PC-3 (cell line): ENCODE measurements around the gene CDH13. TPM values are rescaled to one million over a fixed set of nuclear protein-coding genes. Genes with fewer than 3 reads are reported as not detected.

Experiments used
- ATAC-seq: fragments of 200-7000 bp; cut with Tn5 transposase; 2 replicates; pipeline ENCODE4 v1.9.1; 2020; ENCODE audit warnings: mild to moderate bottlenecking, moderate library complexity
- BruUV-seq: library from RNA; stranded (reverse); fragments of 400-500 nt; replicated peaks from 2 replicates; lab custom pipeline; 2021; lab: Mats Ljungman, UMichigan
- CTCF ChIA-PET: fragments of 300-600 bp; sonication (Branson Sonifier 250); formaldehyde crosslinking; loops from one replicate; lab custom pipeline; 2022; ENCODE audit warnings: antibody characterized with exemption; lab: Charles Lee
- POLR2A ChIA-PET: fragments of 300-600 bp; sonication (Branson Sonifier 250); formaldehyde crosslinking; loops from one replicate; lab custom pipeline; 2022; ENCODE audit warnings: antibody characterized with exemption; ENCODE audit not compliant: unreplicated experiment; lab: Charles Lee
- DNase-seq: peaks from one replicate; pipeline ENCODE4 v3.0.0-alpha.2; 2015
- H2AFZ ChIP-seq: fragments of 300-600 bp; sonication (generic); 2 replicates; pipeline ENCODE4 v1.6.0; 2016; ENCODE audit warnings: antibody characterized with exemption, low read length
- H3F3A ChIP-seq: fragments of 300-600 bp; sonication (generic); one replicate; pipeline ENCODE4 v1.6.0; 2017; ENCODE audit warnings: antibody characterized with exemption, low read length, control low read depth, mild to moderate bottlenecking; ENCODE audit not compliant: unreplicated experiment
- H3K27ac ChIP-seq: fragments of 300-600 bp; sonication (generic); 2 replicates; pipeline ENCODE4 v1.5.1; 2016; ENCODE audit warnings: mild to moderate bottlenecking, low read length
- H3K27me3 ChIP-seq: fragments of 300-600 bp; sonication (generic); 2 replicates; pipeline ENCODE4 v1.6.1; 2016; ENCODE audit warnings: low read length, mixed read lengths
- H3K36me3 ChIP-seq: fragments of 300-600 bp; sonication (generic); 2 replicates; pipeline ENCODE4 v1.6.1; 2016; ENCODE audit warnings: low read depth, mixed run types, low read length, mixed read lengths
- H3K4me1 ChIP-seq: fragments of 300-600 bp; sonication (generic); 2 replicates; pipeline ENCODE4 v1.5.1; 2016; ENCODE audit warnings: low read length; ENCODE audit not compliant: insufficient read depth
- H3K4me2 ChIP-seq: fragments of 300-600 bp; sonication (generic); 2 replicates; pipeline ENCODE4 v1.6.0; 2016; ENCODE audit warnings: low read length
- H3K4me3 ChIP-seq: fragments of 300-600 bp; sonication (generic); 2 replicates; pipeline ENCODE4 v1.5.1; 2016; ENCODE audit warnings: mild to moderate bottlenecking, low read length, mixed read lengths
- H3K79me2 ChIP-seq: fragments of 300-600 bp; sonication (generic); 2 replicates; pipeline ENCODE4 v1.6.1; 2017; ENCODE audit warnings: low read length, mixed read lengths
- H3K9ac ChIP-seq: fragments of 300-600 bp; sonication (generic); 2 replicates; pipeline ENCODE4 v1.6.0; 2016; ENCODE audit warnings: mild to moderate bottlenecking, low read length
- H3K9me2 ChIP-seq: fragments of 300-600 bp; sonication (generic); replicated peaks from 2 replicates; pipeline ENCODE4 v1.6.1; 2016; ENCODE audit warnings: mixed run types, low read length, mixed read lengths
- H3K9me3 ChIP-seq: fragments of 300-600 bp; sonication (generic); 2 replicates; pipeline ENCODE4 v1.6.1; 2016; ENCODE audit warnings: low read length, mixed read lengths
- H4K20me1 ChIP-seq: fragments of 300-600 bp; sonication (generic); 2 replicates; pipeline ENCODE4 v1.6.1; 2016; ENCODE audit warnings: low read length, mixed read lengths
- EZH2 ChIP-seq: fragments of 300-600 bp; sonication (generic); IDR thresholded peaks from one replicate; pipeline ENCODE4 v1.6.1; 2017; ENCODE audit warnings: antibody characterized with exemption, mild to moderate bottlenecking, low read length; ENCODE audit not compliant: unreplicated experiment
- EZH2phosphoT487 ChIP-seq: fragments of 300-600 bp; sonication (generic); IDR thresholded peaks from 2 replicates; pipeline ENCODE4 v1.6.1; 2018; ENCODE audit warnings: mild to moderate bottlenecking, antibody characterized with exemption, low read length, borderline replicate concordance
- intact Hi-C: fragments of 100-400 bp; cut with micrococcal nuclease; formaldehyde crosslinking; loops from 2 replicates; pipeline ENCODE4 v1.9.0; 2023
- microRNA-seq: library from miRNA; unstranded; fragments of <30 nt; microRNA quantifications from one replicate; pipeline ENCODE4 v1.1.0, GENCODE V29; 2020; ENCODE audit not compliant: unreplicated experiment
- total RNA-seq: library from RNA; depleted of rRNA; stranded (reverse); fragments of >200 nt; gene quantifications from 2 replicates; pipeline ENCODE4 v1.2.3, GENCODE V29; 2014

CDH13 gene
- total RNA-seq, 1 experiment from 2014 or later: 0.36 TPM

- Histone ChIP-seq H3K4me1 (no peaks in the 10 kb centered on the region), H3K4me3 (no peak overlapping the region), H4K20me1 (no peaks in the 10 kb centered on the region), H3K9me3 (no peaks in the 10 kb centered on the region), H3K27me3 (peaks cover 70% of the 10 kb centered on the region), H3K9ac (no peak overlapping the region), H3K36me3 (no peaks in the 10 kb centered on the region), H3K79me2 (no peaks in the 10 kb centered on the region), H3K4me2 (no peak overlapping the region), H3K27ac (no peak overlapping the region), H3K9me2 (no peaks in the 10 kb centered on the region), H3F3A (no peaks in the 10 kb centered on the region), H2AFZ (no peak overlapping the region)
- TF ChIP-seq EZH2phosphoT487 (no peak), EZH2 (no peak)
- intact Hi-C loops: no loop called here
- DNase-seq (no peak), ATAC-seq (no peak)
- no TSS peak for BruUV-seq
- CTCF ChIA-PET: no interaction called here
- POLR2A ChIA-PET: no interaction called here
These were observed 1220.8 kb downstream of the CDH13 start for GRCh38 chr16:83847371-83848225.

- Histone ChIP-seq H3K27ac (no peak overlapping the region), H3K27me3 (peaks cover 67% of the 10 kb centered on the region), H3K9ac (no peak overlapping the region), H4K20me1 (no peaks in the 10 kb centered on the region), H3F3A (no peaks in the 10 kb centered on the region), H3K36me3 (no peaks in the 10 kb centered on the region), H3K9me3 (no peaks in the 10 kb centered on the region), H3K4me3 (no peak overlapping the region), H3K9me2 (no peaks in the 10 kb centered on the region), H3K79me2 (no peaks in the 10 kb centered on the region), H3K4me1 (no peaks in the 10 kb centered on the region), H2AFZ (no peak overlapping the region), H3K4me2 (no peak overlapping the region)
- TF ChIP-seq EZH2: no peak
- no peak for TF ChIP-seq EZH2phosphoT487
- POLR2A ChIA-PET: no interaction called here
- DNase-seq (no peak), ATAC-seq (no peak)
- intact Hi-C loops: no loop called here
- BruUV-seq: no TSS peak
- CTCF ChIA-PET: no interaction called here
These were observed 1222.7 kb downstream of the CDH13 start for GRCh38 chr16:83849421-83849820.

Small RNA genes lying within 50 kb of the gene (microRNA-seq; reads per million reads assigned to microRNA genes)
- gene MIR3182 (not detected), gene MIR8058 (not detected)
